HepG2 (cell line): Measurements from ENCODE around the gene ALG14. TPM values are rescaled to one million over a fixed set of nuclear protein-coding genes. Genes with fewer than 3 reads are reported as not detected.

Experiments used
- ATM ChIP-seq: fragments of 450-650 bp; IDR thresholded peaks from 2 replicates; pipeline ENCODE4 v1.7.1; 2017; ENCODE audit warnings: mild to moderate bottlenecking, borderline replicate concordance
- CC2D1A ChIP-seq: sonication (generic); formaldehyde crosslinking; IDR thresholded peaks from 2 replicates; pipeline ENCODE4 v1.8.1; 2023; ENCODE audit warnings: mild to moderate bottlenecking, missing genetic modification reagents
- CEBPZ ChIP-seq: IDR thresholded peaks from 2 replicates; pipeline ENCODE4 v1.6.1; 2012; ENCODE audit warnings: low read length, improper control_type of control experiment
- CHCHD3 ChIP-seq: sonication (generic); formaldehyde crosslinking; IDR thresholded peaks from 2 replicates; pipeline ENCODE4 v1.8.0; 2022; ENCODE audit warnings: mild to moderate bottlenecking, missing genetic modification reagents, moderate library complexity
- EEA1 ChIP-seq: sonication (generic); formaldehyde crosslinking; IDR thresholded peaks from 2 replicates; pipeline ENCODE4 v1.5.1; 2020; ENCODE audit warnings: mild to moderate bottlenecking, missing genetic modification reagents, borderline replicate concordance
- EP300 ChIP-seq, 3 experiments: sonication (generic) in 1 of 3; formaldehyde crosslinking in 1 of 3; IDR thresholded peaks; 2 replicates each; pipeline versions ENCODE4 v1.5.1 to v1.6.1; 2011 to 2020; ENCODE audit warnings: low read depth in 2 of 3, low read length in 2 of 3, borderline replicate concordance in 1 of 3, improper control_type of control experiment in 1 of 3, mild to moderate bottlenecking in 1 of 3, missing genetic modification reagents in 1 of 3, moderate library complexity in 1 of 3
- GFI1 ChIP-seq: sonication (generic); formaldehyde crosslinking; IDR thresholded peaks from 2 replicates; pipeline ENCODE4 v1.5.0; 2020; ENCODE audit warnings: missing genetic modification reagents, mild to moderate bottlenecking, borderline replicate concordance
- JARID2 ChIP-seq: sonication (generic); formaldehyde crosslinking; IDR thresholded peaks from 2 replicates; pipeline ENCODE4 v1.8.1; 2023; ENCODE audit warnings: missing genetic modification reagents, inconsistent platforms; ENCODE audit not compliant: insufficient replicate concordance
- JDP2 ChIP-seq: sonication (generic); formaldehyde crosslinking; IDR thresholded peaks from 2 replicates; pipeline ENCODE4 v1.8.1; 2022; ENCODE audit warnings: missing genetic modification reagents, borderline replicate concordance
- KDM5B ChIP-seq: sonication (generic); formaldehyde crosslinking; IDR thresholded peaks from 2 replicates; pipeline ENCODE4 v1.4.0; 2020; ENCODE audit warnings: missing genetic modification reagents, mild to moderate bottlenecking, borderline replicate concordance
- MXD4 ChIP-seq: IDR thresholded peaks from 2 replicates; pipeline ENCODE4 v1.6.1; 2016; ENCODE audit warnings: mild to moderate bottlenecking, missing biosample characterization, missing genetic modification reagents
- PCBP2 ChIP-seq: fragments of 200-400 bp; formaldehyde crosslinking; optimal IDR thresholded peaks from 2 replicates; pipeline ENCODE3; 2018; ENCODE audit warnings: low read length, low read depth; ENCODE audit not compliant: poor library complexity, severe bottlenecking
- PHF5A ChIP-seq: IDR thresholded peaks from one replicate; pipeline ENCODE4 v1.6.1; 2018; ENCODE audit warnings: low read depth, missing genetic modification reagents; ENCODE audit not compliant: unreplicated experiment
- RCOR2 ChIP-seq: IDR thresholded peaks from 2 replicates; pipeline ENCODE4 v1.6.1; 2016; ENCODE audit warnings: missing biosample characterization, missing genetic modification reagents
- REL ChIP-seq: sonication (generic); formaldehyde crosslinking; conservative IDR thresholded peaks from 2 replicates; pipeline ENCODE4 v1.8.0; 2022; ENCODE audit warnings: mild to moderate bottlenecking, missing genetic modification reagents, moderate library complexity
- SETDB1 ChIP-seq: sonication (generic); formaldehyde crosslinking; IDR thresholded peaks from 2 replicates; pipeline ENCODE4 v1.5.1; 2020; ENCODE audit warnings: missing genetic modification reagents, mild to moderate bottlenecking, borderline replicate concordance
- SP4 ChIP-seq: sonication (generic); formaldehyde crosslinking; IDR thresholded peaks from 2 replicates; pipeline ENCODE4 v1.8.1; 2023; ENCODE audit warnings: mild to moderate bottlenecking, missing genetic modification reagents
- TAF15 ChIP-seq: fragments of 200-400 bp; formaldehyde crosslinking; IDR thresholded peaks from one replicate; pipeline ENCODE4 v1.6.1; 2018; ENCODE audit warnings: mild to moderate bottlenecking, low read depth, low read length; ENCODE audit not compliant: poor library complexity, severe bottlenecking
- TFDP1 ChIP-seq: IDR thresholded peaks from 2 replicates; pipeline ENCODE4 v1.6.1; 2016; ENCODE audit warnings: missing compliant biosample characterization, missing genetic modification reagents, borderline replicate concordance
- TRIM24 ChIP-seq: sonication (generic); formaldehyde crosslinking; IDR thresholded peaks from 2 replicates; pipeline ENCODE4 v1.8.0; 2022; ENCODE audit warnings: mild to moderate bottlenecking, missing genetic modification reagents
- ZNF20 ChIP-seq: sonication (generic); formaldehyde crosslinking; IDR thresholded peaks from 2 replicates; pipeline ENCODE4 v1.4.0; 2020; ENCODE audit warnings: mild to moderate bottlenecking, moderate library complexity, missing genetic modification reagents
- ZNF232 ChIP-seq: sonication (generic); formaldehyde crosslinking; IDR thresholded peaks from 2 replicates; pipeline ENCODE4 v1.4.0; 2020; ENCODE audit warnings: missing genetic modification reagents, borderline replicate concordance
- ZNF343 ChIP-seq: sonication (generic); formaldehyde crosslinking; IDR thresholded peaks from 2 replicates; pipeline ENCODE4 v1.4.0; 2020; ENCODE audit warnings: mild to moderate bottlenecking, missing genetic modification reagents
- ZNF496 ChIP-seq: sonication (generic); formaldehyde crosslinking; IDR thresholded peaks from 2 replicates; pipeline ENCODE4 v1.8.1; 2023; ENCODE audit warnings: mild to moderate bottlenecking, moderate library complexity, missing genetic modification reagents; ENCODE audit not compliant: insufficient replicate concordance
- ZNF713 ChIP-seq: sonication (generic); formaldehyde crosslinking; IDR thresholded peaks from 2 replicates; pipeline ENCODE4 v1.4.0; 2020; ENCODE audit warnings: mild to moderate bottlenecking, missing genetic modification reagents
- ZNF768 ChIP-seq: sonication (generic); formaldehyde crosslinking; IDR thresholded peaks from 2 replicates; pipeline ENCODE4 v1.4.0; 2020; ENCODE audit warnings: missing genetic modification reagents
- ZNF839 ChIP-seq: sonication (generic); formaldehyde crosslinking; IDR thresholded peaks from 2 replicates; pipeline ENCODE4 v1.4.0; 2020; ENCODE audit warnings: missing genetic modification reagents, mild to moderate bottlenecking, borderline replicate concordance
- polyA plus RNA-seq, 8 experiments: library from polyadenylated mRNA; depleted of rRNA in 3 of 8; stranded (reverse) in 7 of 8; unstranded in 1 of 8; fragments of >200 nt; fragmentation: Illumina TruSeq in 4 of 8; extraction: Trizol in 4 of 8; gene quantifications; 2 replicates each; pipeline versions ENCODE4 v1.2.1 to v1.2.3, GENCODE V29; 2011 to 2016; ENCODE audit warnings: low read depth in 4 of 8, missing spikeins in 1 of 8, mixed read lengths in 1 of 8; ENCODE audit not compliant: insufficient read depth in 1 of 8
- total RNA-seq, 5 experiments: library from RNA; depleted of rRNA; stranded (reverse); fragments of >200 nt; fragmentation: Illumina TruSeq; extraction: Trizol; gene quantifications; 2 replicates each; pipeline ENCODE4 v1.2.3, GENCODE V29; 2016; ENCODE audit warnings: low read depth in 1 of 5

The ALG14 gene
- total and polyA plus RNA-seq, 2 of the 13 experiments (the other 11 are each of a cell fraction or from before 2014, with no cell fraction given), result 4.5 to 12.7 TPM

DNA sequence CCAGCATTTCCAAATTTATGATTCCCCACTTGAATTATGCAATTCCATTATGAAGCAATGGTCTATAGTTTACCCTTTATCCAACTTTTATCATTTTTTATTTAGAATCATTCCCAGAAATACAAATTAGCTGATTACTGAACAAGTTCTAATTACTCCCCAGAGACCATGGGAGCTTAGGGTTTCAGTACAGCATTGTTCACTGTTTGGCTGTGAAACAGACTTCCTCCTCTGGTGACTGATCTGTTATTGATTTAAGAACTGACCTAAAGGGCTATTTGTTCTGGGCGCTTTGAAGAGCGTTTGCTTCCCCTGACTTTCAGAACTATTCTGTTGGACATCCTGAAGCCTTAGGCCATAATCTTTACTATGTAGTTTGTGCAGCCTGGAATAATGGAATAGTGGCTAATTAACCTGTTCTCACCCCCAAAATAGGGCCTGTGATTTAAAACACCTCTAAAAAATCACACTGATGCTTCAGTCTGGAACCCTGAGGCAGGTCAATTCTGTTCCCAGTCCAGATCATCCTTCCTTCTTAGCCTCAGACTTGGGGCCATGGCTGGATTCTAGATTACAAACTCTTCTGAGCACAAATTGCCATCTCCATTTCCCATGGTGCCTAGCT is 58.7 kb downstream of the ALG14 start (continued):
- no peak for TF ChIP-seq PCBP2
- TF ChIP-seq ZNF839 (CRISPR knock-in tag), result no peak
- TF ChIP-seq SP4 (CRISPR knock-in tag), result no peak
- no peak for TF ChIP-seq SETDB1
- no peak for TF ChIP-seq JDP2
- TF ChIP-seq ZNF232 (CRISPR knock-in tag), result no peak
- TF ChIP-seq EEA1, result no peak
- TF ChIP-seq EP300 (IDR thresholded peaks at IDR 0.05; ENCODE audit: low read depth in 2 of 2, low read length in 2 of 2), result peak in 1 of 2 experiments; percentile 93; a peak in 2 of 4 replicates
- peak; percentile 82 for TF ChIP-seq EP300 (CRISPR knock-in tag; IDR thresholded peaks at IDR 0.05; ENCODE audit: borderline replicate concordance)
- TF ChIP-seq GFI1 (CRISPR knock-in tag), result no peak
- TF ChIP-seq KDM5B (CRISPR knock-in tag), result no peak
- no peak for TF ChIP-seq JARID2
- no peak for TF ChIP-seq CC2D1A (CRISPR knock-in tag)
- TF ChIP-seq TFDP1 (CRISPR knock-in tag), result no peak
- TF ChIP-seq CHCHD3 (CRISPR knock-in tag), result no peak
- TF ChIP-seq ZNF768 (CRISPR knock-in tag), result no peak
- TF ChIP-seq RCOR2 (CRISPR knock-in tag), result 0 out of 2 replicates have a peak, but pooled peaks have one; percentile 65
- no peak for TF ChIP-seq CEBPZ
- TF ChIP-seq TAF15, result no peak
- no peak for TF ChIP-seq REL (CRISPR knock-in tag)
- no peak for TF ChIP-seq PHF5A (CRISPR knock-in tag)
- no peak for TF ChIP-seq ZNF496 (CRISPR knock-in tag)
- no peak for TF ChIP-seq ZNF713 (CRISPR knock-in tag)
- TF ChIP-seq ZNF20, result no peak
- TF ChIP-seq ATM, result no peak
- no peak for TF ChIP-seq TRIM24
- TF ChIP-seq ZNF343 (CRISPR knock-in tag), result no peak
- no peak for TF ChIP-seq MXD4 (CRISPR knock-in tag)
